Stimulated activated CD8-positive, alpha-beta memory T cell treated with anti-CD3 and anti-CD28 coated beads, Interleukin-12 subunit alpha, Interleukin-12 subunit beta, amount 100 ng/mL, for 4 hours (primary cell): ENCODE results near the gene MORN1.

Source experiments
- DNase-seq: peaks from one replicate; pipeline ENCODE4 v3.0.0-alpha.2; 2020; ENCODE audit warnings: low read depth

Gene MORN1

GRCh38 chr1:2318314-2319278, 72.8 kb downstream of the MORN1 start:
- DNase-seq: no peak

- no peak for DNase-seq
Measured at GRCh38 chr1:2317230-2318065, 73.9 kb downstream of the MORN1 start.

GRCh38 chr1:2316451-2316961, 74.8 kb downstream of the MORN1 start:
- no peak for DNase-seq

- DNase-seq: no peak
Measured at GRCh38 chr1:2315674-2316450, 75.5 kb downstream of the MORN1 start.

- DNase-seq: peak; percentile 52
Measured at GRCh38 chr1:2314803-2315673, 76.3 kb downstream of the MORN1 start.

- DNase-seq: no peak
Measured at GRCh38 chr1:2314273-2314802, 77.0 kb downstream of the MORN1 start.

- DNase-seq: no peak
Measured at GRCh38 chr1:2313651-2314261, 77.6 kb downstream of the MORN1 start.

- DNase-seq: no peak
Measured at GRCh38 chr1:2312515-2313301, 78.6 kb downstream of the MORN1 start.

- no peak for DNase-seq
Measured at GRCh38 chr1:2312160-2312514, 79.2 kb downstream of the MORN1 start.

GRCh38 chr1:2311184-2312032, 79.9 kb downstream of the MORN1 start:
- DNase-seq: no peak

- no peak for DNase-seq
Measured at GRCh38 chr1:2310332-2311183, 80.8 kb downstream of the MORN1 start.

- DNase-seq: no peak
Measured at GRCh38 chr1:2308844-2309243, 82.5 kb downstream of the MORN1 start.

- DNase-seq: no peak
Measured at GRCh38 chr1:2307972-2308371, 83.4 kb downstream of the MORN1 start.

GRCh38 chr1:2307064-2307605, 84.2 kb downstream of the MORN1 start:
- DNase-seq: no peak

GRCh38 chr1:2306151-2306978, 85.0 kb downstream of the MORN1 start:
- DNase-seq: no peak

GRCh38 chr1:2304921-2305681, 86.3 kb downstream of the MORN1 start:
- no peak for DNase-seq
